Suprapubic skin (tissue), 3 donors: Measurements from ENCODE around the gene ISX.

Experiments
- CTCF ChIP-seq, 2 donors: fragments of 200-600 bp in 1 of 2; fragments of 450-650 bp in 1 of 2; sonication (generic) in 1 of 2; IDR thresholded peaks; one replicate each; pipeline ENCODE4 v1.5.1; 2016 to 2019; ENCODE audit warnings: antibody characterized with exemption in 2 of 2, mild to moderate bottlenecking in 1 of 2, moderate library complexity in 1 of 2
- EP300 ChIP-seq: sonication (generic); formaldehyde crosslinking; IDR thresholded peaks from one replicate; pipeline ENCODE4 v1.6.1; 2017; ENCODE audit warnings: antibody characterized with exemption
- POLR2A ChIP-seq, 2 donors: fragments of 450-650 bp; IDR thresholded peaks; one replicate each; pipeline ENCODE4 v1.6.1; 2017; ENCODE audit warnings: antibody characterized with exemption in 2 of 2, mild to moderate bottlenecking in 2 of 2, moderate library complexity in 2 of 2

- TF ChIP-seq POLR2A (IDR thresholded peaks at IDR 0.05): no peak
- TF ChIP-seq EP300: no peak
- TF ChIP-seq CTCF (IDR thresholded peaks at IDR 0.05): no peak
Observed at GRCh38 chr22:35056486-35056885, 9.5 kb upstream of the ISX start.
